HG03439 (cell line): ENCODE measurements around the gene PIK3C2G.
"Not testable (repeated sequence)": the region's sequence is repeated elsewhere in the genome, so short reads cannot be mapped to it uniquely, and the experiment has no call there.

Experiments used
- ATAC-seq: cut with Tn5 transposase; IDR thresholded peaks from one replicate; pipeline ENCODE4 v1.9.1; 2021; ENCODE audit warnings: mild to moderate bottlenecking, moderate library complexity; ENCODE audit not compliant: unreplicated experiment

The PIK3C2G gene

GRCh38 chr12:18467620-18468245 lies 206.4 kb downstream of the PIK3C2G start:
- ATAC-seq: no peak

- no peak for ATAC-seq
These were observed 207.1 kb downstream of the PIK3C2G start for GRCh38 chr12:18468246-18469075.

GRCh38 chr12:18470251-18470650 lies 208.9 kb downstream of the PIK3C2G start:
- ATAC-seq: no peak

GRCh38 chr12:18472304-18472703 lies 211.0 kb downstream of the PIK3C2G start:
- ATAC-seq: no peak

GRCh38 chr12:18472806-18473205 lies 211.5 kb downstream of the PIK3C2G start:
- no peak for ATAC-seq

GRCh38 chr12:18476861-18477260 lies 215.5 kb downstream of the PIK3C2G start:
- no peak for ATAC-seq

GRCh38 chr12:18479256-18479655 lies 217.9 kb downstream of the PIK3C2G start:
- no peak for ATAC-seq

- no peak for ATAC-seq
These were observed 221.3 kb downstream of the PIK3C2G start for GRCh38 chr12:18482601-18483120.

GRCh38 chr12:18483698-18484325 lies 222.5 kb downstream of the PIK3C2G start:
- ATAC-seq: no peak

- no peak for ATAC-seq
These were observed 224.7 kb downstream of the PIK3C2G start for GRCh38 chr12:18486036-18486435.

GRCh38 chr12:18487509-18487908 lies 226.2 kb downstream of the PIK3C2G start:
- ATAC-seq: no peak

GRCh38 chr12:18492372-18493025 lies 231.2 kb downstream of the PIK3C2G start:
- no peak for ATAC-seq

- no peak for ATAC-seq
These were observed 234.8 kb downstream of the PIK3C2G start for GRCh38 chr12:18496156-18496555.

- ATAC-seq: not testable (repeated sequence)
These were observed 238.8 kb downstream of the PIK3C2G start for GRCh38 chr12:18500160-18500574.

GRCh38 chr12:18500736-18501135 lies 239.4 kb downstream of the PIK3C2G start:
- ATAC-seq: not testable (repeated sequence)

GRCh38 chr12:18502422-18502968 lies 241.2 kb downstream of the PIK3C2G start:
- ATAC-seq: no peak

GRCh38 chr12:18521461-18521860 lies 260.1 kb downstream of the PIK3C2G start:
- no peak for ATAC-seq

GRCh38 chr12:18522806-18523205 lies 261.5 kb downstream of the PIK3C2G start:
- ATAC-seq: no peak

GRCh38 chr12:18542497-18542896 lies 281.2 kb downstream of the PIK3C2G start:
- not testable (repeated sequence) for ATAC-seq

GRCh38 chr12:18546399-18546798 lies 285.1 kb downstream of the PIK3C2G start:
- no peak for ATAC-seq

- ATAC-seq: no peak
These were observed 288.3 kb downstream of the PIK3C2G start for GRCh38 chr12:18549598-18549997.
